ENCODE measurements around the gene SLCO1C1.

SLCO1C1 gene

DNA sequence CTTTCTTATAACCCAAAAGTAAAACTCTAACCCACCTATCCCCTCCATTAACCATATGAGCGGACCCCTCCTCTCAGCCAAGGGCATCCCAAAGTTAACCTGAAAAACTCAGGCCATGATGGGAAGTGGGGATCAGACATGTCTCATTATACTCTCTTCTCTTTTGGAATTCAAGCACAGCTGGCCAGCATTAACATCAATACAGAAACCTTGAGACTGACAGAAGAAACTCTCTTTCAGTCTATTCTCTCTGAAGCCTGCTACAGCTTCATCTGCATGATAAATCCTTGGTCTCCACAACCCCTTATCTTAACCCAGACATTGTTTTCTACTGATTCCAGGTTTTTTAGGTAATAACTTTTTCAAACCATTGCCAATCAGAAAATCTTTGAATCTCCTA, 97.8 kb downstream of the SLCO1C1 start:
- no peak for DNase-seq (ENCODE audit: low spot score)

DNA sequence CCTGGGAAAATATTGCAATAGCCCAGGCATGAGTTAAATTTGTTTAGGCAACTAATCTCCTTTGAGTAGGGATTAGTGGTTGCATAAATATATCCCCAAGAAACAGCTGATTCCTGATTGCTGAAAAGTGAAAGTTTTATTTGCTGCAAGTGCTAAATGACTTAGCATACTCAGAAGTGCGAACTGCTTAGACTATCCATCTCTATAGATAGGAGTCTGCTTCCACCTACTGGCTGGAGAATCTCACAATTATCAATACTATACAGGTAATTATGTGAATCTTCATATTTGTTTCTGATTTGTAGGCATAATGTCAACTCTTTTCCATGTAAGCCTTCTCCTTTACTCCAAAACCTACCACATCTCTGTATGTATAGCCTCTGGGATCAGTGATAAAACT, 103.4 kb downstream of the SLCO1C1 start:
- peak; percentile 12 for DNase-seq (ENCODE audit: low spot score)

DNA sequence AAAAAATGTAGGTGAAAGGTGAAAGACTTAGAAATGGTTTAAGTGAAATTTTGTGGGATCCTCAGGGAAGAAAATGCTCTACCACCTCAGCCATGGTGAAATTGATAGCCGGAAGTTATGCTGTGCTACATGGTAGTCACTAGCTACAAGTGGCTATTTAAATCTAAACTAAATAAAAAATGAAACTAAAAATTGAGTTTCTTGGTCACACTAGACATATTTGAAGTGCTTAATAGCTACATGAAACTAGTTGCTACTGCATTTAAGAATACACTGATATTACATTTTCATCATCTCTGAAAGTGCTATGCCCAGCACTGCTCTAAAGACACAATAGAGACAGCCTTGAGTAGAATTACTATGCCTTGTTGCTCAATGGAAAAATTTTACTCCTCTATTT, 105.0 kb downstream of the SLCO1C1 start:
- no peak for DNase-seq (ENCODE audit: low spot score)

DNA sequence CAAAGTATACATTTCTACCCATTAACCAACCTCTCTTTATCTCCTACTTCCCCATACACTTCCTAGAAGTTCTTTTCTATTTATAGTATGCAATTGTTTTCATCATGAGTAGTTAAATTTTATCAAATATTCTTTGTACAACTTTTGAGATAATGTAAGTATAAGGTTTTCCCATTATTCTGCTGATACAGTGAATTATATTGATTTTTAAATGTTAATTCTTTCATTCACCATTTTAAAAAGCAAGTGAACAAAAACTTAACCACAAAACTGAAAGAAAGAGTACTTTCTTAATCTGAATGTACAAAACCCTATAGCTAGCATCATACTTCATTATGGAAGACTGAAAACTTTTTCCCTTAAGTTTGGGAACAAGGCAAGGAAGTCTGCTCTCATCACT, 105.9 kb downstream of the SLCO1C1 start:
- no peak for DNase-seq (ENCODE audit: low spot score)
